Keratinocyte (primary cell): ENCODE measurements around the gene DIS3L2. TPM values are rescaled to one million over a fixed set of nuclear protein-coding genes. Genes with fewer than 3 reads are reported as not detected.

Source experiments
- DNase-seq: peaks from one replicate; pipeline ENCODE4 v3.0.0-alpha.2; 2011; ENCODE audit warnings: low read depth, missing footprints, low spot score
- FAIRE-seq: peaks from 2 replicates; lab custom pipeline; 2011; peaks lifted over from hg19 to GRCh38; lab: Jason Lieb, UNC
- H2AFZ ChIP-seq: 2 replicates; pipeline ENCODE4 v1.6.0; 2012; ENCODE audit warnings: low read length, control low read depth, inconsistent platforms; ENCODE audit not compliant: control insufficient read depth
- H3K27ac ChIP-seq: 2 replicates; pipeline ENCODE4 v1.5.1; 2011; ENCODE audit warnings: low read length; ENCODE audit not compliant: control insufficient read depth, insufficient read depth
- H3K27me3 ChIP-seq: 3 replicates; pipeline ENCODE4 v1.6.0; 2011; ENCODE audit warnings: low read length; ENCODE audit not compliant: control insufficient read depth, insufficient read depth; ENCODE audit errors: extremely low read depth
- H3K36me3 ChIP-seq, 2 experiments: 2 replicates in 1 of 2; 3 replicates in 1 of 2; pipeline ENCODE4 v1.5.1; 2011; ENCODE audit warnings: low read length in 2 of 2, mild to moderate bottlenecking in 1 of 2; ENCODE audit not compliant: control insufficient read depth in 2 of 2, insufficient read depth in 2 of 2; ENCODE audit errors: extremely low read depth in 1 of 2
- H3K4me1 ChIP-seq: 3 replicates; pipeline ENCODE4 v1.5.1; 2011; ENCODE audit warnings: low read length; ENCODE audit not compliant: control insufficient read depth, insufficient read depth; ENCODE audit errors: extremely low read depth
- H3K4me2 ChIP-seq: 3 replicates; pipeline ENCODE4 v1.6.0; 2011; ENCODE audit warnings: low read depth, low read length; ENCODE audit not compliant: control insufficient read depth, insufficient read depth; ENCODE audit errors: extremely low read depth
- H3K4me3 ChIP-seq, 3 experiments: fragments of 200-600 bp in 1 of 3; sonication (generic) in 1 of 3; 2 replicates in 2 of 3; 3 replicates in 1 of 3; pipeline ENCODE4 v1.5.1; 2011 to 2016; ENCODE audit warnings: low read length in 3 of 3, mild to moderate bottlenecking in 3 of 3, control low read depth in 2 of 3, inconsistent platforms in 1 of 3, low read depth in 1 of 3, mixed read lengths in 1 of 3, mixed run types in 1 of 3, moderate library complexity in 1 of 3; ENCODE audit not compliant: control insufficient read depth in 2 of 3, insufficient read depth in 2 of 3; ENCODE audit errors: extremely low read depth in 1 of 3
- H3K79me2 ChIP-seq: 2 replicates; pipeline ENCODE4 v1.6.0; 2012; ENCODE audit warnings: low read length; ENCODE audit not compliant: control insufficient read depth, insufficient read depth
- H3K9ac ChIP-seq: 3 replicates; pipeline ENCODE4 v1.6.0; 2011; ENCODE audit warnings: low read length; ENCODE audit not compliant: control insufficient read depth, insufficient read depth; ENCODE audit errors: extremely low read depth
- H3K9me1 ChIP-seq: 3 replicates; pipeline ENCODE4 v1.6.0; 2011; ENCODE audit warnings: low read length; ENCODE audit not compliant: control insufficient read depth, insufficient read depth; ENCODE audit errors: extremely low read depth
- H3K9me3 ChIP-seq: 2 replicates; pipeline ENCODE4 v1.5.1; 2012; ENCODE audit warnings: low read depth, low read length; ENCODE audit not compliant: control insufficient read depth
- H4K20me1 ChIP-seq: 3 replicates; pipeline ENCODE4 v1.6.0; 2011; ENCODE audit warnings: low read length; ENCODE audit not compliant: control insufficient read depth, insufficient read depth; ENCODE audit errors: extremely low read depth
- EZH2 ChIP-seq: IDR thresholded peaks from one replicate; pipeline ENCODE4 v1.6.1; 2012; ENCODE audit warnings: inconsistent platforms, mild to moderate bottlenecking, low read length, moderate library complexity
- dilution Hi-C: fragments of 300-500 bp; cut with MboI; formaldehyde crosslinking; loops from one replicate; pipeline ENCODE4 v1.7.0; 2020; ENCODE audit warnings: low sequenced_read_pairs; ENCODE audit not compliant: extremely low pct_ligation_motif_present
- polyA plus RNA-seq, 5 experiments: library from polyadenylated mRNA; depleted of rRNA in 3 of 5; stranded (reverse) in 3 of 5; stranded (forward) in 1 of 5; unstranded in 1 of 5; fragments of >200 nt; gene quantifications; 1 replicate in 1 of 5; 2 replicates in 3 of 5; 3 replicates in 1 of 5; pipeline versions ENCODE4 v1.2.1 to v1.2.3, GENCODE V29; 2011 to 2012; ENCODE audit warnings: missing spikeins in 2 of 5, low read depth in 1 of 5, low replicate concordance in 1 of 5
- TF ChIP-seq, protein P1 (sequence below), 3 experiments: IDR thresholded peaks in 1 of 3; conservative IDR thresholded peaks in 1 of 3; optimal IDR thresholded peaks in 1 of 3; 2 replicates in 2 of 3; 3 replicates in 1 of 3; pipeline versions ENCODE3 to v1.5.1; 2011; ENCODE audit warnings: low read length in 3 of 3, mild to moderate bottlenecking in 3 of 3, moderate library complexity in 2 of 3, control low read depth in 1 of 3, inconsistent platforms in 1 of 3; ENCODE audit not compliant: insufficient read depth in 2 of 3; ENCODE audit errors: extremely low read depth in 1 of 3

The DIS3L2 gene
- polyA plus RNA-seq, 1 donor (not counting 4 experiments of a cell fraction or from before 2014, with no cell fraction given), result 8.6 TPM

DNA sequence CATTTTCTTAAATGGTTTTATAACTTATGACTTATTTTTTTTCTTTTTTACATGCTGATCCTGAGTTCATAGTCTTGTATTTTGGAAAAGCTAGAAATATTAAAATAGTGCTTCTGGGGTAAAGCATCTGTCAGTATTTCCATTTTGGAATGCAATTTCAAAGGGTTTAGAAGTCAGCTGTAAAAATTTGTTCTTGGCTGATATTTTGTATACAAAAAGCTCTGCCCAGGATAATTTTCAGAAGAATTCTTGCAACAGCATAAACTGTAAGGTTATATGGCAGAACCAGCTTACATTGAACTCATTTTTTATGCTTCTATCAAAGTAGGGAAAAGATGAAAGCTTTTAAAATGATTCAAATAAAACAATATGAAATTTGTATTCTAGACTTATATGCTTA, 97.4 kb downstream of the DIS3L2 start:
- no peaks in the 10 kb centered on the region for H3K36me3 ChIP-seq
- H4K20me1 ChIP-seq, result no peaks in the 10 kb centered on the region
- H3K9me3 ChIP-seq, result no peaks in the 10 kb centered on the region
- no peak overlapping the region for H3K4me3 ChIP-seq
- DNase-seq (no peak), FAIRE-seq (no peak)
- dilution Hi-C loops, result no loop called here
- no peaks in the 10 kb centered on the region for H3K27me3 ChIP-seq
- no peak overlapping the region for H3K27ac ChIP-seq
- H3K9me1 ChIP-seq, result no peaks in the 10 kb centered on the region
- H3K79me2 ChIP-seq, result peaks cover 13% of the 10 kb centered on the region
- no peak overlapping the region for H3K9ac ChIP-seq
- TF ChIP-seq, protein P1, sequence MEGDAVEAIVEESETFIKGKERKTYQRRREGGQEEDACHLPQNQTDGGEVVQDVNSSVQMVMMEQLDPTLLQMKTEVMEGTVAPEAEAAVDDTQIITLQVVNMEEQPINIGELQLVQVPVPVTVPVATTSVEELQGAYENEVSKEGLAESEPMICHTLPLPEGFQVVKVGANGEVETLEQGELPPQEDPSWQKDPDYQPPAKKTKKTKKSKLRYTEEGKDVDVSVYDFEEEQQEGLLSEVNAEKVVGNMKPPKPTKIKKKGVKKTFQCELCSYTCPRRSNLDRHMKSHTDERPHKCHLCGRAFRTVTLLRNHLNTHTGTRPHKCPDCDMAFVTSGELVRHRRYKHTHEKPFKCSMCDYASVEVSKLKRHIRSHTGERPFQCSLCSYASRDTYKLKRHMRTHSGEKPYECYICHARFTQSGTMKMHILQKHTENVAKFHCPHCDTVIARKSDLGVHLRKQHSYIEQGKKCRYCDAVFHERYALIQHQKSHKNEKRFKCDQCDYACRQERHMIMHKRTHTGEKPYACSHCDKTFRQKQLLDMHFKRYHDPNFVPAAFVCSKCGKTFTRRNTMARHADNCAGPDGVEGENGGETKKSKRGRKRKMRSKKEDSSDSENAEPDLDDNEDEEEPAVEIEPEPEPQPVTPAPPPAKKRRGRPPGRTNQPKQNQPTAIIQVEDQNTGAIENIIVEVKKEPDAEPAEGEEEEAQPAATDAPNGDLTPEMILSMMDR (optimal IDR thresholded peaks at IDR 0.05 in 1 of 3, IDR thresholded peaks at IDR 0.05 in 1 of 3, conservative IDR thresholded peaks at IDR 0.05 in 1 of 3; ENCODE audit: extremely low read depth in 1 of 3, insufficient read depth in 2 of 3, low read length in 3 of 3), result no peak
- no peak for TF ChIP-seq EZH2
- no peak overlapping the region for H3K4me2 ChIP-seq
- peaks cover 13% of the 10 kb centered on the region for H3K4me1 ChIP-seq
- H2AFZ ChIP-seq, result no peak overlapping the region

DNA sequence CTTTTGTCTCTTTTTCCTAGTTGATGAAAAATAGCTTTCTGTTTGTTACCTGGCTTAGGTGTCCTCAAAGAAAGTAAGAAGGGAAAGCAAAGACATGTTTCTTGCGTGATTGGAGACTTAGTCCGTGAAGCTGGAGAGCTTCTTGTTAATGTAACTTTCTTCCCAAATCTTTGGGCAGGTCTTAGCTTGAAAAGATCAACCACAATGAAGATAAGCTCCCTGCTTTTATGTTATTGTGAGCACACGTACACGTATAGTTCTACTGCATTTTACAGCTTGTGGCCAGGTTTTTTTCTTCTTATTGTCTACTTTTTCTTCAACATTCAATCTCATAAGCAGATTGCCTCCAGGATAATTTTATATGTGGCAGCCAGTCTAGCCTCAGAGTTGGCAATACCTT, 99.8 kb downstream of the DIS3L2 start:
- Histone ChIP-seq H3K9ac (peak overlapping the region; percentile 15), H3K9me1 (no peaks in the 10 kb centered on the region), H2AFZ (no peak overlapping the region), H3K4me2 (peak overlapping the region; percentile 74), H3K4me1 (peaks cover 13% of the 10 kb centered on the region), H3K27ac (peak overlapping the region; percentile 1), H4K20me1 (peaks cover 2% of the 10 kb centered on the region), H3K27me3 (no peaks in the 10 kb centered on the region), H3K9me3 (no peaks in the 10 kb centered on the region), H3K36me3 (no peaks in the 10 kb centered on the region), H3K79me2 (peaks cover 17% of the 10 kb centered on the region), H3K4me3 (peak overlapping the region in 2 of 3 experiments; percentile 41 to 55)
- DNase-seq (no peak), FAIRE-seq (peak; percentile 93)
- TF ChIP-seq, protein P1 (optimal IDR thresholded peaks at IDR 0.05 in 1 of 3, IDR thresholded peaks at IDR 0.05 in 1 of 3, conservative IDR thresholded peaks at IDR 0.05 in 1 of 3; ENCODE audit: extremely low read depth in 1 of 3, insufficient read depth in 2 of 3, low read length in 3 of 3), result no peak
- no peak for TF ChIP-seq EZH2
- dilution Hi-C loops, result no loop called here
